Astrocyte (in vitro differentiated cells and primary cell): ENCODE data around the gene PGS1.

ENCODE experiments used
- CTCF ChIP-seq: IDR thresholded peaks from 2 replicates; pipeline ENCODE4 v1.5.1; 2011; ENCODE audit warnings: low read depth, mild to moderate bottlenecking, inconsistent platforms, low read length, moderate library complexity; ENCODE audit not compliant: insufficient read depth
- EZH2 ChIP-seq: IDR thresholded peaks from 2 replicates; pipeline ENCODE4 v1.6.1; 2012; ENCODE audit warnings: mild to moderate bottlenecking, low read length, inconsistent platforms; ENCODE audit not compliant: insufficient read depth

DNA sequence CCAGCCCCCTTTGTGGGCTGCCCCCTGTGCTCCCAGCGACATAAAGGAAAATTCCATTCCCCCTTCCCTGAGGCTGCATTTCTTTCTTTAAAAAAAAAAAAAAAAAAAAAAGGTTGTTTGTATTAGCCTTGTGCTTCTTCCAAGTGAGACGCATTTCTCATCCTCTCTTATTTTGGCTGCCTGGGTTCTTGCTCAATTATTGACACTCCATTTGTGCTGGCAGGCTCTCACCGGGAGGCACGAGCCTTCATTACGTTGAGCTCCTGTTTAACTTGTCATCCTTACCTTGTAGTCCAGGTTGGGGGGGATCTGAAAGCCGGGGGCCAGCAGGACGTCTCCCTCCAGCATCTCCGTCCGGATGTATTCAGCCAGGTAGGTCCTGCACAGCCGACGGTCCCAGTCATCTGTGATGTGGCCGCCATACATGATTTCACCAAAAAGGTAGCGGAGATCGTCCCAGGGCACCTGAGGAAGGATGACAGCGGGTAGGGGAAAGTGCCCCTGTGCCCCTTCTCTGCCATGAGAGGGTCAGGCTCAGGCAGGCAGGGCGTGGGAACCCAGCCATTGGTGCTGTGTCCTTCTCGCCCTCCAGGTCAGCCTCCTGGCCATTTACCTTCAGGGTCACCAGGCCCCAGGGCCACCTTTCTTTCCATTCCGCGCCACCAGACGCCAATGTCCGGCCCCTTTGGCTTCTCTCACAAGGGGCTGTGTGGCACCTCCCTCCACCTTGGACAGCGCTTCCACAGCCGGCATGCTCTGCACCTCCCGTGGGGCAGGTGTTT lies 50.6 kb downstream of the PGS1 start:
- no peak for TF ChIP-seq EZH2
- TF ChIP-seq CTCF, result no peak
